Spinal cord (tissue), 10 donors: ENCODE data around the gene ANKRD20A1. TPM values are rescaled to one million over a fixed set of nuclear protein-coding genes. Genes with fewer than 3 reads are reported as not detected.
"Not testable (repeated sequence)": the region's sequence is repeated elsewhere in the genome, so short reads cannot be mapped to it uniquely, and the experiment has no call there.

ENCODE experiments used
- DNase-seq, 6 donors: peaks; one replicate each; pipeline versions ENCODE4 v3.0.0 to v3.0.0-alpha.2; 2013 to 2015; ENCODE audit warnings: low spot score in 6 of 6, low read depth in 4 of 6
- H3K27ac ChIP-seq: one replicate; pipeline ENCODE4 v1.5.1; 2013; ENCODE audit warnings: low read depth, low read length, control low read depth
- H3K27me3 ChIP-seq: one replicate; pipeline ENCODE4 v1.6.1; 2013; ENCODE audit warnings: low read length; ENCODE audit not compliant: control insufficient read depth, insufficient read depth
- H3K36me3 ChIP-seq: one replicate; pipeline ENCODE4 v1.6.1; 2013; ENCODE audit warnings: low read length; ENCODE audit not compliant: control insufficient read depth, insufficient read depth
- H3K4me1 ChIP-seq: one replicate; pipeline ENCODE4 v1.6.1; 2013; ENCODE audit warnings: low read length; ENCODE audit not compliant: control insufficient read depth, insufficient read depth
- H3K4me3 ChIP-seq: one replicate; pipeline ENCODE4 v1.5.1; 2013; ENCODE audit warnings: low read depth, low read length, control low read depth
- H3K9me3 ChIP-seq: one replicate; pipeline ENCODE4 v1.6.1; 2013; ENCODE audit warnings: low read length; ENCODE audit not compliant: control insufficient read depth, insufficient read depth
- WGBS: methylation state at CpG from one replicate; pipeline ENCODE4 v1.1.5; 2013; ENCODE audit warnings: missing lambda C conversion rate; ENCODE audit not compliant: insufficient coverage; 5-methylcytosine and 5-hydroxymethylcytosine counted together
- long read RNA-seq, 4 donors: transcript quantifications; one replicate each; lab custom pipeline, GENCODE V29; 2026
- polyA plus RNA-seq, 2 donors: library from polyadenylated mRNA; unstranded; fragments of 120-200 nt; gene quantifications; one replicate each; pipeline ENCODE4 v1.2.1, GENCODE V29; 2013; ENCODE audit not compliant: insufficient read length in 2 of 2
- small RNA-seq: library from RNA; depleted of rRNA; stranded (forward); fragments of <200 nt; gene quantifications from one replicate; pipeline ENCODE3, GENCODE V24; 2014; ENCODE audit warnings: low replicate concordance
- total RNA-seq, 2 donors: library from RNA; depleted of rRNA in 1 of 2; stranded (reverse); fragments of 120-200 nt in 1 of 2; fragments of >200 nt in 1 of 2; gene quantifications; one replicate each; pipeline versions ENCODE4 v1.2.3 to v1.2.4, GENCODE V29; 2013 to 2014
- donor health status: healthy.

Gene ANKRD20A1
- 1 to 10 TPM; 8.5 to 8.9 TPM for total RNA-seq
- polyA plus RNA-seq, result 1 to 10 TPM; 5.8 to 8.8 TPM
- long read RNA-seq, donor 1, result 0 reads
- long read RNA-seq, donor 2, partial matches to known transcripts, result 0 of 1 reads
- long read RNA-seq, donor 2, other reads (novel, unspliced or antisense), result 0 of 1 reads
- long read RNA-seq, donor 3, result 0 reads
- long read RNA-seq, donor 4, result 0 reads

GRCh38 chr9:67858871-67859270, at the start of gene ANKRD20A1:
Gene ANKRD20A1, plus strand, starts transcription at chr9:67858931. Its CDS starts 496 bp downstream, at chr9:67859427.
- not testable (repeated sequence) for H3K9me3 ChIP-seq, H3K36me3 ChIP-seq, H3K27me3 ChIP-seq, H3K27ac ChIP-seq, H3K4me1 ChIP-seq, H3K4me3 ChIP-seq
- WGBS, result no CpG with 5 or more reads among the region's 41 CpGs
- DNase-seq, result peak in 2 of 6 donors; percentile 11 to 55

- not testable (repeated sequence) for DNase-seq
- WGBS, result 67% methylated on average over 1 of the region's 11 CpGs
These were observed 26.6 kb upstream of the ANKRD20A1 start for GRCh38 chr9:67832088-67832487.

More at GRCh38 chr9:67832088-67832487, 26.6 kb upstream of the ANKRD20A1 start:
- not testable (repeated sequence) for H3K27me3 ChIP-seq, H3K36me3 ChIP-seq, H3K4me1 ChIP-seq, H3K9me3 ChIP-seq, H3K4me3 ChIP-seq, H3K27ac ChIP-seq

Small RNAs within 50 kb of the gene (small RNA-seq; reads per million reads assigned to genes)
- not detected for gene RNU6-368P
